A673 (cell line): Measurements from ENCODE around the gene HOMEZ. TPM values are rescaled to one million over a fixed set of nuclear protein-coding genes. Genes with fewer than 3 reads are reported as not detected.

Source experiments
- BruUV-seq: library from RNA; stranded (reverse); fragments of 400-500 nt; replicated peaks from 2 replicates; lab custom pipeline; 2021; lab: Mats Ljungman, UMichigan
- CTCF ChIA-PET: fragments of 300-600 bp; sonication (Branson Sonifier 250); formaldehyde crosslinking; loops from one replicate; lab custom pipeline; 2022; ENCODE audit warnings: antibody characterized with exemption; lab: Charles Lee
- POLR2A ChIA-PET: fragments of 300-600 bp; sonication (Branson Sonifier 250); formaldehyde crosslinking; loops from one replicate; lab custom pipeline; 2022; ENCODE audit warnings: antibody characterized with exemption; ENCODE audit not compliant: low non-redundant PET; lab: Charles Lee
- DNase-seq: peaks from one replicate; pipeline ENCODE4 v3.0.0-alpha.2; 2015; ENCODE audit warnings: low spot score
- H3K27ac ChIP-seq: fragments of 200-600 bp; sonication (generic); 2 replicates; pipeline ENCODE4 v1.5.1; 2016; ENCODE audit warnings: mixed run types, low read depth, mild to moderate bottlenecking, mixed read lengths, antibody characterized with exemption, low read length; ENCODE audit not compliant: poor library complexity, severe bottlenecking
- H3K27me3 ChIP-seq: fragments of 200-600 bp; sonication (generic); replicated peaks from 2 replicates; pipeline ENCODE4 v1.6.1; 2017; ENCODE audit warnings: mixed run types, low read depth, mild to moderate bottlenecking, mixed read lengths, antibody characterized with exemption, low read length; ENCODE audit not compliant: insufficient read depth, poor library complexity
- H3K36me3 ChIP-seq: fragments of 200-600 bp; sonication (generic); 2 replicates; pipeline ENCODE4 v1.6.1; 2016; ENCODE audit warnings: mixed run types, mild to moderate bottlenecking, mixed read lengths, antibody characterized with exemption, low read length; ENCODE audit not compliant: insufficient read depth, poor library complexity, severe bottlenecking
- H3K4me1 ChIP-seq: fragments of 200-600 bp; sonication (generic); 2 replicates; pipeline ENCODE4 v1.6.1; 2017; ENCODE audit warnings: mixed run types, mild to moderate bottlenecking, mixed read lengths, antibody characterized with exemption, low read length; ENCODE audit not compliant: insufficient read depth, poor library complexity, severe bottlenecking
- H3K4me3 ChIP-seq: fragments of 200-600 bp; sonication (generic); 2 replicates; pipeline ENCODE4 v1.5.1; 2016; ENCODE audit warnings: low read depth, mixed run types, mild to moderate bottlenecking, mixed read lengths, low read length; ENCODE audit not compliant: poor library complexity, severe bottlenecking
- H3K9me3 ChIP-seq: fragments of 200-600 bp; sonication (generic); 2 replicates; pipeline ENCODE4 v1.6.1; 2016; ENCODE audit warnings: mixed run types, low read depth, mild to moderate bottlenecking, mixed read lengths, antibody characterized with exemption, low read length; ENCODE audit not compliant: poor library complexity, severe bottlenecking
- CTCF ChIP-seq: fragments of 300-800, 200-600 bp; sonication (generic); conservative IDR thresholded peaks from 2 replicates; pipeline ENCODE4 v1.5.1; 2017; ENCODE audit warnings: low read depth, mild to moderate bottlenecking, antibody characterized with exemption, low read length, moderate library complexity, mixed read lengths
- EZH2 ChIP-seq: fragments of 200-600 bp; sonication (generic); IDR thresholded peaks from 2 replicates; pipeline ENCODE4 v1.6.1; 2017; ENCODE audit warnings: borderline replicate concordance, low read depth, mild to moderate bottlenecking, mixed read lengths, antibody characterized with exemption, low read length; ENCODE audit not compliant: poor library complexity, severe bottlenecking
- intact Hi-C: fragments of 100-400 bp; cut with micrococcal nuclease; formaldehyde crosslinking; loops from one replicate; pipeline ENCODE4 v1.10.0; 2022; ENCODE audit not compliant: unreplicated experiment
- total RNA-seq: library from RNA; stranded (reverse); gene quantifications from 2 replicates; pipeline ENCODE4 v1.2.3, GENCODE V29; 2021

HOMEZ gene
- total RNA-seq, 1 experiment from 2014 or later: 6.3 TPM

DNA sequence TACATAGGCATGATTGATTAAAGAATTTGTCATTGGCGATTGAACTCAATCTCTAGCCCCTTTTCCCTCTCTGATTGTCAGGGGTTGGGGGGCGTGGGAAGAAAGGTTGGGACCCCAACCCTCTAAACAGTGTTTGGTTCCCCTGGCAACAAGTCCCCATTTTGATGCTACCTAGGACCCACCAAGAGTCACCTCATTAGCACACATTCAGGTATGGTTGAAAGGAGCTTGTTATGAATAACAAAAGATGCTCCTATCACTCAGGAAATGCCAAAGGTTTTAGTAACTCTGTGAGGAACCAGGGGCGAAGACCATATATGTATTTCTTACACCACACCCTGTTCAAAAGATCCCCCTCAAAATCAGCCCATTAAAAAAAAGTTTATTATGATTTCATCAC, 33.9 kb downstream of the HOMEZ start:
- H3K36me3 ChIP-seq: no peaks in the 10 kb centered on the region
- intact Hi-C loops: no loop called here
- TF ChIP-seq CTCF (no peak), EZH2 (no peak)
- H3K9me3 ChIP-seq: no peaks in the 10 kb centered on the region
- BruUV-seq: no TSS peak
- no peak for DNase-seq
- no peaks in the 10 kb centered on the region for H3K4me1 ChIP-seq
- CTCF ChIA-PET: no interaction called here
- POLR2A ChIA-PET: no interaction called here
- no peaks in the 10 kb centered on the region for H3K27me3 ChIP-seq
- no peak overlapping the region for H3K27ac ChIP-seq
- no peak overlapping the region for H3K4me3 ChIP-seq

- Histone ChIP-seq H3K27ac (no peak overlapping the region), H3K36me3 (no peaks in the 10 kb centered on the region), H3K4me1 (no peaks in the 10 kb centered on the region), H3K27me3 (no peaks in the 10 kb centered on the region), H3K4me3 (no peak overlapping the region), H3K9me3 (no peaks in the 10 kb centered on the region)
- intact Hi-C loops: no loop called here
- DNase-seq: no peak
- CTCF ChIA-PET: no interaction called here
- POLR2A ChIA-PET: no interaction called here
- no peak for TF ChIP-seq CTCF
- TF ChIP-seq EZH2: no peak
- BruUV-seq: no TSS peak
Measured at GRCh38 chr14:23249824-23250223, 36.1 kb downstream of the HOMEZ start.

- H3K27me3 ChIP-seq: no peaks in the 10 kb centered on the region
- no peak overlapping the region for H3K4me3 ChIP-seq
- no TSS peak for BruUV-seq
- no peak for DNase-seq
- no peaks in the 10 kb centered on the region for H3K9me3 ChIP-seq
- H3K36me3 ChIP-seq: no peaks in the 10 kb centered on the region
- no peaks in the 10 kb centered on the region for H3K4me1 ChIP-seq
- ChIA-PET CTCF (no interaction called here), POLR2A (no interaction called here)
- intact Hi-C loops: no loop called here
- no peak overlapping the region for H3K27ac ChIP-seq
- TF ChIP-seq CTCF (no peak), EZH2 (no peak)
Measured at GRCh38 chr14:23248601-23249000, 37.3 kb downstream of the HOMEZ start.
